ENCODE results near the gene TRPV2.
"Not testable (repeated sequence)": the region's sequence is repeated elsewhere in the genome, so short reads cannot be mapped to it uniquely, and the experiment has no call there.

The TRPV2 gene

DNA sequence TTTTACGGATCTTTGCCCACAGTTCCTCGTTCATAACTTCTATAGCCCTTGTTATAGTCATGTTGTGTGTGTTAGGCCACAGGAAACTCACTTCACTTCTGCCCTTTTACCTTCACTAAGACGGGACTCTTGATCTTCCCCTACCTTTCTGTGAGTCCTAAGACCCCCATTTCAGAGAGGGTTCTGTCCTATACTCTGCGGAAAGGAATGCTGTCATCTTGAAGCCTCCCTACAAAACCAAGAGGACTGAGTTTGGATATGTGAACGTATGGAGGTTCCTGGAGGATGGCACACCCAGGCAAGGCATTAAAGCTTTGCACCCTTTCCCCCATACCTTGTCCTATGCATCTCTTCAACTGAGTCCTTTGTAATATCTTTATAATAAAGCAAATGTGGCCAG, 30.8 kb upstream of the TRPV2 start:
- Histone ChIP-seq H3K56ac (ENCODE audit: low read length) (no peak overlapping the region), H3K27ac (ENCODE audit: low read depth, low read length) (no peak overlapping the region)

DNA sequence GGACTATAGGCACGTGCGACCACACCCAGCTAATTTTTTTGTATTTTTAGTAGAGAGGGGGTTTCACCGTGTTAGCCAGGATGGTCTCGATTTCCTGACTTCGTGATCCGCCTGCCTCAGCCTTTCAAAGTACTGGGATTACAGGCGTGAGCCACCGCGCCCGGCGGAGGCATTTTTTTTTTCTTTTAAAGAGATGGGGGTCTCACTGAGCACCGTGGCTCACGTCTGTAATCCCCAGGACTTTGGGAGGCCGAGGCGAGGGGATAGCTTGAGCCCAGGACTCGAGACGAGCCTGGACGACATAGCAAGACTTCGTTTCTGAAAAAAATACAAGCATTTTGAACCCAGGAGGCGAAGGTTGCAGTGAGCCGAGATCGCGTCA, 29.3 kb upstream of the TRPV2 start:
- H3K18ac ChIP-seq (ENCODE audit: low read length); H3K27me3 ChIP-seq (ENCODE audit: insufficient read depth, low read length, poor library complexity); H3K36me3 ChIP-seq (ENCODE audit: control insufficient read depth, insufficient read depth, low read length); H3K23ac ChIP-seq (ENCODE audit: low read length); H2AK5ac ChIP-seq (ENCODE audit: low read length); H2BK5ac ChIP-seq (ENCODE audit: low read length); H3K4me2 ChIP-seq (ENCODE audit: low read length); H3K27ac ChIP-seq (ENCODE audit: low read depth, low read length); H3K4me1 ChIP-seq (ENCODE audit: control insufficient read depth, low read depth, low read length); H2BK15ac ChIP-seq (replicated peaks; ENCODE audit: low read depth); H3K4me3 ChIP-seq (ENCODE audit: low read length); DNase-seq; H3K4ac ChIP-seq (ENCODE audit: low read depth, low read length); H4K8ac ChIP-seq (ENCODE audit: low read depth, low read length); H2BK120ac ChIP-seq (ENCODE audit: low read depth, low read length); H4K5ac ChIP-seq (ENCODE audit: low read length): not testable (repeated sequence)
- Histone ChIP-seq H3K56ac (ENCODE audit: low read length) (peak overlapping the region; percentile 42), H3K9ac (ENCODE audit: low read length) (peak overlapping the region; percentile 38), H3K79me2 (ENCODE audit: control insufficient read depth, insufficient read depth, low read length) (peaks cover 20% of the 10 kb centered on the region), H3K79me1 (ENCODE audit: low read length) (peaks cover 11% of the 10 kb centered on the region)
- WGBS (ENCODE audit: extremely low coverage, insufficient coverage, low lambda C conversion rate) = no CpG with 5 or more reads among the region's 23 CpGs

More for the DNA sequence above, 30.8 kb upstream of the TRPV2 start:
- Histone ChIP-seq H4K5ac (ENCODE audit: low read length) (no peak overlapping the region), H3K4me2 (ENCODE audit: low read length) (no peak overlapping the region), H2BK5ac (ENCODE audit: low read length) (no peak overlapping the region), H2BK120ac (ENCODE audit: low read depth, low read length) (no peak overlapping the region), H2BK15ac (replicated peaks; ENCODE audit: low read depth) (no peak overlapping the region), H3K4me3 (ENCODE audit: low read length) (no peak overlapping the region), H3K27me3 (ENCODE audit: insufficient read depth, low read length, poor library complexity) (no peaks in the 10 kb centered on the region), H3K4me1 (ENCODE audit: control insufficient read depth, low read depth, low read length) (peaks cover 5% of the 10 kb centered on the region), H3K18ac (ENCODE audit: low read length) (no peak overlapping the region), H3K23ac (ENCODE audit: low read length) (no peak overlapping the region), H3K36me3 (ENCODE audit: control insufficient read depth, insufficient read depth, low read length) (peaks cover 4% of the 10 kb centered on the region), H3K4ac (ENCODE audit: low read depth, low read length) (no peak overlapping the region), H3K79me2 (ENCODE audit: control insufficient read depth, insufficient read depth, low read length) (peaks cover 20% of the 10 kb centered on the region), H4K8ac (ENCODE audit: low read depth, low read length) (no peak overlapping the region), H2AK5ac (ENCODE audit: low read length) (no peak overlapping the region), H3K79me1 (ENCODE audit: low read length) (peaks cover 11% of the 10 kb centered on the region), H3K9ac (ENCODE audit: low read length) (no peak overlapping the region)
- WGBS (ENCODE audit: extremely low coverage, insufficient coverage, low lambda C conversion rate) = no CpG with 5 or more reads among the region's 5 CpGs
- DNase-seq = no peak

GRCh38 chr17:16391451-16391850, 23.9 kb upstream of the TRPV2 start:
- no peak overlapping the region for H2BK120ac ChIP-seq (ENCODE audit: low read depth, low read length)
- H3K9ac ChIP-seq (ENCODE audit: low read length) = no peak overlapping the region
- no peak overlapping the region for H3K4ac ChIP-seq (ENCODE audit: low read depth, low read length)
- H3K79me2 ChIP-seq (ENCODE audit: control insufficient read depth, insufficient read depth, low read length) = no peaks in the 10 kb centered on the region
- H2AK5ac ChIP-seq (ENCODE audit: low read length) = no peak overlapping the region
- H3K4me1 ChIP-seq (ENCODE audit: control insufficient read depth, low read depth, low read length) = no peaks in the 10 kb centered on the region
- no peak overlapping the region for H4K5ac ChIP-seq (ENCODE audit: low read length)
- H3K23ac ChIP-seq (ENCODE audit: low read length) = no peak overlapping the region
- no peak overlapping the region for H3K56ac ChIP-seq (ENCODE audit: low read length)
- no peak for DNase-seq
- no peak overlapping the region for H3K4me2 ChIP-seq (ENCODE audit: low read length)
- no peak overlapping the region for H4K8ac ChIP-seq (ENCODE audit: low read depth, low read length)
- H3K36me3 ChIP-seq (ENCODE audit: control insufficient read depth, insufficient read depth, low read length) = no peaks in the 10 kb centered on the region
- no peaks in the 10 kb centered on the region for H3K79me1 ChIP-seq (ENCODE audit: low read length)
- H3K4me3 ChIP-seq (ENCODE audit: low read length) = no peak overlapping the region
- no CpG with 5 or more reads among the region's 13 CpGs for WGBS (ENCODE audit: extremely low coverage, insufficient coverage, low lambda C conversion rate)
- H3K18ac ChIP-seq (ENCODE audit: low read length) = no peak overlapping the region
- H2BK5ac ChIP-seq (ENCODE audit: low read length) = no peak overlapping the region
- H2BK15ac ChIP-seq (replicated peaks; ENCODE audit: low read depth) = no peak overlapping the region
- no peak overlapping the region for H3K27ac ChIP-seq (ENCODE audit: low read depth, low read length)
- no peaks in the 10 kb centered on the region for H3K27me3 ChIP-seq (ENCODE audit: insufficient read depth, low read length, poor library complexity)

GRCh38 chr17:16392491-16392890, 22.9 kb upstream of the TRPV2 start:
- H3K27ac ChIP-seq (ENCODE audit: low read depth, low read length); H2BK120ac ChIP-seq (ENCODE audit: low read depth, low read length); H3K23ac ChIP-seq (ENCODE audit: low read length); H4K5ac ChIP-seq (ENCODE audit: low read length); DNase-seq; H2AK5ac ChIP-seq (ENCODE audit: low read length); H3K79me1 ChIP-seq (ENCODE audit: low read length); H3K36me3 ChIP-seq (ENCODE audit: control insufficient read depth, insufficient read depth, low read length); H3K4me2 ChIP-seq (ENCODE audit: low read length); H3K56ac ChIP-seq (ENCODE audit: low read length); H3K18ac ChIP-seq (ENCODE audit: low read length); H2BK15ac ChIP-seq (replicated peaks; ENCODE audit: low read depth); H2BK5ac ChIP-seq (ENCODE audit: low read length); H3K4me3 ChIP-seq (ENCODE audit: low read length); H3K79me2 ChIP-seq (ENCODE audit: control insufficient read depth, insufficient read depth, low read length); H3K4ac ChIP-seq (ENCODE audit: low read depth, low read length); H3K4me1 ChIP-seq (ENCODE audit: control insufficient read depth, low read depth, low read length); H3K9ac ChIP-seq (ENCODE audit: low read length); H4K8ac ChIP-seq (ENCODE audit: low read depth, low read length); H3K27me3 ChIP-seq (ENCODE audit: insufficient read depth, low read length, poor library complexity): not testable (repeated sequence)
- WGBS (ENCODE audit: extremely low coverage, insufficient coverage, low lambda C conversion rate) = no CpG with 5 or more reads among the region's 11 CpGs

GRCh38 chr17:16395887-16396286, 19.5 kb upstream of the TRPV2 start:
- not testable (repeated sequence) for H3K4me1 ChIP-seq (ENCODE audit: control insufficient read depth, low read depth, low read length); H3K36me3 ChIP-seq (ENCODE audit: control insufficient read depth, insufficient read depth, low read length); H3K9ac ChIP-seq (ENCODE audit: low read length); H3K4ac ChIP-seq (ENCODE audit: low read depth, low read length); H3K79me1 ChIP-seq (ENCODE audit: low read length); H2BK5ac ChIP-seq (ENCODE audit: low read length); DNase-seq; H3K27ac ChIP-seq (ENCODE audit: low read depth, low read length); H4K8ac ChIP-seq (ENCODE audit: low read depth, low read length); H3K79me2 ChIP-seq (ENCODE audit: control insufficient read depth, insufficient read depth, low read length); H2BK120ac ChIP-seq (ENCODE audit: low read depth, low read length); H3K4me3 ChIP-seq (ENCODE audit: low read length); H3K18ac ChIP-seq (ENCODE audit: low read length); H3K56ac ChIP-seq (ENCODE audit: low read length); H2AK5ac ChIP-seq (ENCODE audit: low read length); H3K27me3 ChIP-seq (ENCODE audit: insufficient read depth, low read length, poor library complexity); H2BK15ac ChIP-seq (replicated peaks; ENCODE audit: low read depth); H4K5ac ChIP-seq (ENCODE audit: low read length); H3K23ac ChIP-seq (ENCODE audit: low read length); H3K4me2 ChIP-seq (ENCODE audit: low read length)
- no CpG with 5 or more reads among the region's 4 CpGs for WGBS (ENCODE audit: extremely low coverage, insufficient coverage, low lambda C conversion rate)

GRCh38 chr17:16396693-16397092, 18.7 kb upstream of the TRPV2 start:
- no CpG with 5 or more reads among the region's 2 CpGs for WGBS (ENCODE audit: extremely low coverage, insufficient coverage, low lambda C conversion rate)
- not testable (repeated sequence) for DNase-seq; H3K4me3 ChIP-seq (ENCODE audit: low read length)

More at GRCh38 chr17:16396693-16397092, 18.7 kb upstream of the TRPV2 start:
- not testable (repeated sequence) for H3K4ac ChIP-seq (ENCODE audit: low read depth, low read length); H3K27ac ChIP-seq (ENCODE audit: low read depth, low read length); H3K27me3 ChIP-seq (ENCODE audit: insufficient read depth, low read length, poor library complexity); H2AK5ac ChIP-seq (ENCODE audit: low read length); H2BK5ac ChIP-seq (ENCODE audit: low read length); H3K79me2 ChIP-seq (ENCODE audit: control insufficient read depth, insufficient read depth, low read length); H3K18ac ChIP-seq (ENCODE audit: low read length); H3K4me1 ChIP-seq (ENCODE audit: control insufficient read depth, low read depth, low read length); H3K56ac ChIP-seq (ENCODE audit: low read length); H2BK120ac ChIP-seq (ENCODE audit: low read depth, low read length); H3K79me1 ChIP-seq (ENCODE audit: low read length); H3K23ac ChIP-seq (ENCODE audit: low read length); H2BK15ac ChIP-seq (replicated peaks; ENCODE audit: low read depth); H3K36me3 ChIP-seq (ENCODE audit: control insufficient read depth, insufficient read depth, low read length); H3K9ac ChIP-seq (ENCODE audit: low read length); H4K5ac ChIP-seq (ENCODE audit: low read length); H3K4me2 ChIP-seq (ENCODE audit: low read length)
- peak overlapping the region; percentile 13 for H4K8ac ChIP-seq (ENCODE audit: low read depth, low read length)
